Neural cell (in vitro differentiated cells): ENCODE measurements around the gene PAOX.

Experiments
- CTCF ChIP-seq: fragments of 450-650 bp; IDR thresholded peaks from 2 replicates; pipeline ENCODE4 v1.5.1; 2014; ENCODE audit warnings: antibody characterized with exemption, mild to moderate bottlenecking, moderate library complexity; ENCODE audit not compliant: poor library complexity, severe bottlenecking
- EP300 ChIP-seq: fragments of 450-650 bp; conservative IDR thresholded peaks from 2 replicates; pipeline ENCODE4 v1.6.1; 2014; ENCODE audit warnings: antibody characterized with exemption, mild to moderate bottlenecking, moderate library complexity; ENCODE audit not compliant: poor library complexity, severe bottlenecking
- EZH2 ChIP-seq: fragments of 200-600, 300-800 bp; shearing (Covaris generic), sonication (generic); IDR thresholded peaks from 2 replicates; pipeline ENCODE4 v1.6.1; 2014; ENCODE audit warnings: antibody characterized with exemption, low read length, borderline replicate concordance, mild to moderate bottlenecking; ENCODE audit not compliant: insufficient read depth, poor library complexity, severe bottlenecking
- MXI1 ChIP-seq: fragments of 450-650 bp; conservative IDR thresholded peaks from 2 replicates; pipeline ENCODE4 v1.6.1; 2014; ENCODE audit warnings: antibody characterized with exemption, mild to moderate bottlenecking; ENCODE audit not compliant: poor library complexity, severe bottlenecking
- POLR2AphosphoS5 ChIP-seq: IDR thresholded peaks from 2 replicates; pipeline ENCODE4 v1.6.1; 2012
- REST ChIP-seq: IDR thresholded peaks from 2 replicates; pipeline ENCODE4 v1.6.1; 2012; ENCODE audit warnings: borderline replicate concordance
- SMC3 ChIP-seq: fragments of 450-650 bp; conservative IDR thresholded peaks from 2 replicates; pipeline ENCODE4 v1.6.1; 2014; ENCODE audit warnings: antibody characterized with exemption, mild to moderate bottlenecking, moderate library complexity; ENCODE audit not compliant: poor library complexity
- TAF1 ChIP-seq: IDR thresholded peaks from 2 replicates; pipeline ENCODE4 v1.6.1; 2012; ENCODE audit warnings: low read depth

GRCh38 chr10:133419211-133419950 lies 40.3 kb downstream of the PAOX start:
- TF ChIP-seq CTCF (no peak), EP300 (no peak), REST (no peak), EZH2 (no peak), POLR2AphosphoS5 (no peak), MXI1 (no peak), TAF1 (no peak), SMC3 (no peak)
